IMR-90 (cell line): Measurements from ENCODE around the gene SLC2A3. TPM values are rescaled to one million over a fixed set of nuclear protein-coding genes. Genes with fewer than 3 reads are reported as not detected.

Experiments used
- ATAC-seq: fragments of 200-7000 bp; cut with Tn5 transposase; 2 replicates; pipeline ENCODE4 v1.9.1; 2020; ENCODE audit warnings: low read depth, mild to moderate bottlenecking, moderate library complexity
- BruUV-seq: library from RNA; stranded (reverse); fragments of 400-500 nt; replicated peaks from 2 replicates; lab custom pipeline; 2021; lab: Mats Ljungman, UMichigan
- CTCF ChIA-PET: fragments of 300-600 bp; formaldehyde crosslinking; extraction: SDS; loops from one replicate; lab custom pipeline; 2021; ENCODE audit warnings: antibody characterized with exemption; lab: Yijun Ruan, JAX
- POLR2A ChIA-PET: fragments of 300-600 bp; sonication (Branson Sonifier 250); formaldehyde crosslinking; loops from one replicate; lab custom pipeline; 2022; ENCODE audit warnings: antibody characterized with exemption; ENCODE audit not compliant: unreplicated experiment; lab: Charles Lee
- DNase-seq: peaks from one replicate; pipeline ENCODE4 v3.0.0; 2013
- H2AFZ ChIP-seq: replicated peaks from 2 replicates; pipeline ENCODE3; 2013; ENCODE audit warnings: low read length, mild to moderate bottlenecking; ENCODE audit not compliant: poor library complexity
- H2AK5ac ChIP-seq: 2 replicates; pipeline ENCODE4 v1.6.1; 2013; ENCODE audit warnings: low read depth, low read length, inconsistent platforms
- H2AK9ac ChIP-seq: replicated peaks from 2 replicates; pipeline ENCODE3; 2013; ENCODE audit warnings: mild to moderate bottlenecking, low read depth, low read length, moderate library complexity; ENCODE audit not compliant: poor library complexity
- H2BK120ac ChIP-seq: 2 replicates; pipeline ENCODE4 v1.6.1; 2013; ENCODE audit warnings: low read depth, low read length, inconsistent platforms
- H2BK15ac ChIP-seq: 3 replicates; pipeline ENCODE4 v1.6.1; 2013; ENCODE audit warnings: low read depth, low read length, inconsistent platforms
- H2BK20ac ChIP-seq: 2 replicates; pipeline ENCODE4 v1.6.1; 2013; ENCODE audit warnings: low read depth, mild to moderate bottlenecking, inconsistent platforms, low read length, moderate library complexity
- H2BK5ac ChIP-seq: 2 replicates; pipeline ENCODE4 v1.6.1; 2013; ENCODE audit warnings: mild to moderate bottlenecking, low read depth, low read length, inconsistent platforms; ENCODE audit not compliant: poor library complexity, severe bottlenecking
- H3K14ac ChIP-seq: replicated peaks from 2 replicates; pipeline ENCODE4 v1.6.1; 2013; ENCODE audit warnings: low read depth, low read length, inconsistent platforms
- H3K18ac ChIP-seq: 2 replicates; pipeline ENCODE4 v1.6.1; 2013; ENCODE audit warnings: low read depth, low read length, control low read depth
- H3K23ac ChIP-seq: 2 replicates; pipeline ENCODE4 v1.6.1; 2013; ENCODE audit warnings: low read depth, low read length, inconsistent platforms
- H3K27ac ChIP-seq: 2 replicates; pipeline ENCODE4 v1.5.1; 2013; ENCODE audit warnings: mild to moderate bottlenecking, control low read depth, low read length; ENCODE audit not compliant: insufficient read depth
- H3K27me3 ChIP-seq: 2 replicates; pipeline ENCODE4 v1.6.1; 2013; ENCODE audit warnings: low read length; ENCODE audit not compliant: control insufficient read depth, insufficient read depth
- H3K36me3 ChIP-seq: 2 replicates; pipeline ENCODE4 v1.6.1; 2013; ENCODE audit warnings: low read length, mixed read lengths; ENCODE audit not compliant: control insufficient read depth, insufficient read depth
- H3K4ac ChIP-seq: 2 replicates; pipeline ENCODE4 v1.6.1; 2013; ENCODE audit warnings: low read depth, low read length, inconsistent platforms
- H3K4me1 ChIP-seq: 2 replicates; pipeline ENCODE4 v1.6.1; 2013; ENCODE audit warnings: low read length, mixed read lengths; ENCODE audit not compliant: control insufficient read depth, insufficient read depth
- H3K4me2 ChIP-seq: 2 replicates; pipeline ENCODE4 v1.6.1; 2013; ENCODE audit warnings: low read depth, mild to moderate bottlenecking, control low read depth, low read length, moderate library complexity
- H3K4me3 ChIP-seq: 2 replicates; pipeline ENCODE4 v1.5.1; 2013; ENCODE audit warnings: low read depth, mild to moderate bottlenecking, control low read depth, low read length, moderate library complexity; ENCODE audit not compliant: insufficient read depth
- H3K56ac ChIP-seq: 2 replicates; pipeline ENCODE4 v1.6.1; 2013; ENCODE audit warnings: low read length, inconsistent platforms; ENCODE audit not compliant: insufficient read depth; ENCODE audit errors: extremely low read depth
- H3K79me1 ChIP-seq, 2 experiments: 2 replicates each; pipeline ENCODE4 v1.6.1; 2013; ENCODE audit warnings: low read length in 2 of 2, inconsistent platforms in 1 of 2, low read depth in 1 of 2
- H3K9ac ChIP-seq: 2 replicates; pipeline ENCODE4 v1.6.1; 2013; ENCODE audit warnings: low read depth, low read length, control low read depth
- H3K9me1 ChIP-seq: 2 replicates; pipeline ENCODE4 v1.6.1; 2013; ENCODE audit warnings: low read length, inconsistent platforms; ENCODE audit not compliant: insufficient read depth
- H3K9me3 ChIP-seq: 2 replicates; pipeline ENCODE4 v1.6.1; 2013; ENCODE audit warnings: low read length; ENCODE audit not compliant: control insufficient read depth, insufficient read depth
- H4K20me1 ChIP-seq: 2 replicates; pipeline ENCODE4 v1.6.1; 2013; ENCODE audit warnings: low read length, inconsistent platforms; ENCODE audit not compliant: insufficient read depth
- H4K5ac ChIP-seq: 2 replicates; pipeline ENCODE4 v1.6.1; 2013; ENCODE audit warnings: mild to moderate bottlenecking, low read depth, low read length, control low read depth
- H4K8ac ChIP-seq, 2 experiments: 2 replicates each; pipeline ENCODE4 v1.6.1; 2013; ENCODE audit warnings: low read depth in 2 of 2, low read length in 2 of 2, control low read depth in 1 of 2, inconsistent platforms in 1 of 2
- H4K91ac ChIP-seq: 2 replicates; pipeline ENCODE4 v1.6.1; 2013; ENCODE audit warnings: low read depth, low read length, inconsistent platforms; ENCODE audit not compliant: insufficient read depth
- BHLHE40 ChIP-seq: fragments of 150-350 bp; IDR thresholded peaks from 2 replicates; pipeline ENCODE4 v1.6.1; 2016; ENCODE audit warnings: mild to moderate bottlenecking, low read depth, low read length
- NFE2L2 ChIP-seq: fragments of 150-350 bp; IDR thresholded peaks from 2 replicates; pipeline ENCODE4 v1.6.1; 2016; ENCODE audit warnings: low read depth, mild to moderate bottlenecking, low read length
- WGBS, 2 experiments: methylation state at CpG; one replicate each; pipeline versions ENCODE4 v1.1.5 to v1.1.7; 2013; ENCODE audit warnings: missing lambda C conversion rate in 2 of 2; ENCODE audit not compliant: insufficient read length in 1 of 2; ENCODE audit errors: extremely low coverage in 2 of 2; 5-methylcytosine and 5-hydroxymethylcytosine counted together
- dilution Hi-C: fragments of 300-500 bp; cut with HindIII; formaldehyde crosslinking; loops from one replicate; pipeline ENCODE4 v1.14.3; 2018; ENCODE audit warnings: low sequenced_read_pairs; ENCODE audit not compliant: unreplicated experiment
- in situ Hi-C: fragments of 300-500 bp; cut with MboI; formaldehyde crosslinking; loops from 3 replicates; pipeline ENCODE4 v1.14.3; 2019; ENCODE audit warnings: low sequenced_read_pairs, inconsistent platforms, mixed read lengths
- intact Hi-C: fragments of 100-400 bp; cut with micrococcal nuclease; formaldehyde crosslinking; loops from 2 replicates; pipeline ENCODE4 v1.10.0; 2022
- polyA plus RNA-seq, 3 experiments: library from polyadenylated mRNA; depleted of rRNA; stranded (reverse); fragments of >200 nt; gene quantifications; 2 replicates each; pipeline ENCODE4 v1.2.3, GENCODE V29; 2012; ENCODE audit warnings: low replicate concordance in 1 of 3
- total RNA-seq: library from RNA; depleted of rRNA; stranded (reverse); fragments of >200 nt; gene quantifications from 2 replicates; pipeline ENCODE4 v1.2.3, GENCODE V29; 2012

The SLC2A3 gene
- total and polyA plus RNA-seq, 2 of the 4 experiments (the other 2 are of a cell fraction), result 46.1 to 54.8 TPM

- Histone ChIP-seq H2BK15ac (peak overlapping the region; percentile 13; the same call in 1 of the 3 replicates), H3K9me1 (peaks cover 3% of the 10 kb centered on the region; the same call in 1 of the 2 replicates), H3K27ac (peak overlapping the region; percentile 78), H3K56ac (no peak overlapping the region), H3K18ac (peak overlapping the region; percentile 43; the same call in 1 of the 2 replicates), H3K79me1 (no peaks in the 10 kb centered on the region; a peak in 1 of 4 replicates), H3K4me3 (no peak overlapping the region), H3K23ac (no peak overlapping the region), H3K14ac (no peak overlapping the region), H3K36me3 (no peaks in the 10 kb centered on the region), H3K4ac (peak overlapping the region; percentile 71), H3K4me2 (peak overlapping the region; percentile 84), H2BK5ac (peak overlapping the region; percentile 99), H3K9ac (no peak overlapping the region; the same call in 1 of the 2 replicates), H3K9me3 (no peaks in the 10 kb centered on the region), H4K20me1 (no peaks in the 10 kb centered on the region), H3K27me3 (no peaks in the 10 kb centered on the region), H3K4me1 (peaks cover 14% of the 10 kb centered on the region), H2BK120ac (peak overlapping the region; percentile 4; the same call in 1 of the 2 replicates), H4K91ac (no peak overlapping the region), H2AK9ac (no peak overlapping the region), H2AK5ac (peak overlapping the region; percentile 83), H2AFZ (no peak overlapping the region), H2BK20ac (no peak overlapping the region), H4K5ac (peak overlapping the region; percentile 52), H4K8ac (peak overlapping the region in 1 of 2 experiments; percentile 42; a peak in 2 of 4 replicates)
- WGBS, 2 experiments, result 50% methylated on average over 2 of the region's 12 CpGs; no CpG with 5 or more reads in 1 of the 2 experiments
- 0 out of 2 replicates have a peak, but pooled peaks have one; percentile 19 for TF ChIP-seq BHLHE40
- no peak for TF ChIP-seq NFE2L2
- peak; percentile 88 for DNase-seq
- POLR2A ChIA-PET, result interaction anchor here (2.2 kb wide), 1 partner anchor 26 kb away, joined by 81 read pairs; the partner anchor contains the start of gene SLC2A3
- BruUV-seq, result no TSS peak
- CTCF ChIA-PET, result interaction anchor here (0.8 to 2.1 kb wide), 4 partner anchors 9 to 32 kb away, joined by 3 to 12 read pairs (median 8); partner anchors contain the start of gene SLC2A3
- in situ Hi-C loops (no loop called here), dilution Hi-C loops (no loop called here), intact Hi-C loops (loop anchor here (2.0 kb wide), 1 partner anchor 33 kb away; no protein-coding TSS in a partner anchor)
- peak; percentile 63 for ATAC-seq
Observed at GRCh38 chr12:7961395-7962178, 25.6 kb upstream of the SLC2A3 start.
